NCI-H1048 (cell line): Measurements from ENCODE around the gene PSMD6.

Experiments
- DNase-seq: peaks from one replicate; lab custom pipeline; 2025; lab: John Stamatoyannopoulos, UW

PSMD6 gene

DNA sequence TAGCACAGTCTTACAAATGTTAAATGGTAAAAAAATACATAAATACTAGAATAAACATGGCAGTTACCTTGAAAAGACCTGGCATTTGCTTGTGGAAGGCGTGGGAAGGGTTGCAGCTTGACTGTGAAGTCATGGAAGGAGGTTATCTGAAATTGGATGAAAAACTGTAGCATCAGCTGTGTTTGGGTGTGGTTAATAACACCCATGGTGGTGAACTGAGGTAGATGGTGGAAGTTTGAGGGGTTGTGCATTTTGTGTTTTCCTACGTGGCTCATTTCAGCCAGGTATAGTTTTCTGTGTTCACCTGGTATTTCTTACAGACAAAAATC is 46.5 kb downstream of the PSMD6 start:
- DNase-seq = no peak

GRCh38 chr3:63976161-63976871 is 47.0 kb downstream of the PSMD6 start:
- DNase-seq = no peak

DNA sequence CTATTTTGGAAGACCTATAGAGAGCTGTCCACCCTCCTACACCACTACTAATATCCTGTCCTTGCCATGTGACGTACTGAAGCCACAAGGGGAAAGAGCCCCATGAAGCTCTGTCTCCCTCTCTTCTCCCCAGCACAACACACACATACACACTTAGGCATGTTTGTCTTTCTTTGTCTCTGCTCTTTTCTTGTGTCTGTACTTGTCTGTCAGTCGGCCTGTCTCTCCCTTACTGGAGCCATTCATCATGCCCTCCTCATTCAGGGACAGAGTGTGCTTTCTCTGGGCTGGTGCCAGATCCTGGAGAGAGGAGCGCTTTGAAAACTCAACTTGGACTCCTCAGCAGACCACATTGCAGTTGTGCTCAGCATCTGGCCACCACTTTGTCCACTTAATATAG is 47.6 kb downstream of the PSMD6 start:
- no peak for DNase-seq

- DNase-seq = no peak
Measured at GRCh38 chr3:63974451-63974850, 48.8 kb downstream of the PSMD6 start.

- no peak for DNase-seq
Measured at GRCh38 chr3:63973406-63973805, 49.9 kb downstream of the PSMD6 start.

DNA sequence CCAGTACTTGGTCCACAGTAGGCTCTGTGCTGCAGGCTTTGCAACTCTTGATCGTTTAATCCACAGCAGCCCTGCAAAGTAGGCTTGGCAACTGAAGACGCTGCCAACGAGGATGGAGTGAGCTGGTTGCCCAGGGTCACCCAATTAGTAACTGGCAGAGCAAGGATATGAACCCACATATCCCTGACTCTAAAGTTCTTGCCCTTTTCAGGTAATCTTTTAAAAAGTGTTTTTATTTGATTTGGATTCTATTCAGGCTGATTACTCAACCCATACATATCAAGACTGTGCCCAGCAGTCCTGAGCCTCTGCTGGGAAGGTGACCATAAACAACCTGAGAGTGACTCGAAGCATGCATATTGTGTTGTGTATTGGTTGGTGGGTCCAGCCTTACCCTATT is 50.3 kb downstream of the PSMD6 start:
- DNase-seq = no peak

DNA sequence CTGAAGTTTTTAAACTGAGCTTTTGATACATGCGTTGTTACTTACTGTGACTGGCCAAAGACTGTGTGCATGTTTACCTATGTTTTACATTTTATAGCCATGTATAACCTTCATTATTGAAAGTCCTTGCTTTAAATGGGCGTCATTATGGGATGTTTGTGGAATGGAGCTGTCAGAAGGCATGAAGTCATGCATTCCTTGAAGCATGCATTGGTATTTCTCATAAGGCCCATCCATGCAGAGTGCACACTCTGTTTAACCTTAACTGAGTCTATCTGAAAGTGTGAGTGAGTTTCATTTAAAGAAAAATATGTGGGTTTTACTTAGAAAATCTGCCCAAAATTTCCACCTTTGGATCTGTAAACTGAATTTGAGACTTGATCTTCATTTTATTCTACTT is 51.1 kb downstream of the PSMD6 start:
- no peak for DNase-seq

GRCh38 chr3:63970631-63971475 is 52.4 kb downstream of the PSMD6 start:
- no peak for DNase-seq

GRCh38 chr3:63969876-63970275 is 53.4 kb downstream of the PSMD6 start:
- DNase-seq = no peak

DNA sequence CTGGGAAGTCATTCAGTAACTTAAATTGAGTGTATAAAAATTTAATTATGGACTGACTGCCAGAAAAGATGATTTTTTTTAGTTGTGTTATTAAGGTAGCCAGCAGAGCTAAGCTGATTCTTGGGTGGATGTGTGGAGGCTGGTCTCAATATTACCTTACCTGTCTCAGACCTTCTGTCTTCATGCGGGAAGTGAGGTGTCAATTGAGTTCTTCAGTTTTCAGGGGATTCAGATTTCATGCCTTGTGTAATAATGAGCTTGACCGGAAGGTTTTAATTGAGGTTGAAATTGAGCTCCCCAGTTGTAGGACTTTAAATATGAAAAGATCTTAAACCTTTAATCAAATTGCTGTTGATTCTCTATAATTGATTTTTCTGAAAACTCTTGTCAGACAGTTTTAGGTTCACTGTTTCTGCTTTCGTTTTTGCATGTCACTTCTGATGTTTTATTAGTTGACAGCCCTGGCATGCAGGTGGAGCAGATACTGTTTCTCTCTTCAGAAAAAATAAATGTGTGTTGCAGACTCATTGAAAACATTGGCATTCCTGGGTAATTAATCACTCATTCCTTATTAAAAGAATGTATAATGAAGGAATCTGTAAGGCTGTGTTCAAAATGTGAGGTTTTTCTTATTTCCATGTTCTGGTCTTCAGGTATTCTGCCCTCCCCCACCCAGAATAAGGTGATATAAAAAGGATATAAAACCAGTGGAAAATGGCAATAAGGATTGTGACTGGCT is 54.5 kb downstream of the PSMD6 start:
- no peak for DNase-seq

- DNase-seq = no peak
Measured at GRCh38 chr3:63967675-63968611, 55.4 kb downstream of the PSMD6 start.

DNA sequence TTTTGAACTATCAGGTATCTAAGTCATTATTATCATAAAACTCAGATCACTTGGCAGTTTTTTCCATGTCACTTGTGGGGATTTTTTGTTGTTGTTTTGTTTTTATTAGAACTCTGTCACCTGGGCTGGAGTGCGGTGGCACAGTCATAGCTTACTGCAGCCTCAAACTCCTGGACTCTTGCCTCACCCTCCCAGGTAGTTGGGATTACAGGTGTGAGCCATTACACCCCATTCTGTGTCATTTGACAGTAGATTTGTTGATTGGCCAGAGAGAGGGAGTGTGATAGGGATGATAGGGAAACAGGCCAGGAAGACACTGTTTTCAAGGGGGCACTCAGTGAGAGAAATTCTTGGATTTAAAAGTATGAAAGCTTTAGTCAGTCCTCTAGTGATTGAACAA is 56.4 kb downstream of the PSMD6 start:
- DNase-seq = no peak

GRCh38 chr3:63966007-63966406 is 57.3 kb downstream of the PSMD6 start:
- no peak for DNase-seq

- no peak for DNase-seq
Measured at GRCh38 chr3:63964681-63965485, 58.4 kb downstream of the PSMD6 start.

- no peak for DNase-seq
Measured at GRCh38 chr3:63963496-63963895, 59.8 kb downstream of the PSMD6 start.

GRCh38 chr3:63961891-63962290 is 61.4 kb downstream of the PSMD6 start:
- DNase-seq = no peak
